TTC549 (cell line): ENCODE results near the gene PLRG1.
A peak's percentile ranks its signal among the peaks of the same experiment; 100 is the strongest.
"Not testable (repeated sequence)": the region's sequence is repeated elsewhere in the genome, so short reads cannot be mapped to it uniquely, and the experiment has no call there.

ENCODE experiments used
- FAIRE-seq: peaks from 2 replicates; lab custom pipeline; 2012; peaks lifted over from hg19 to GRCh38; lab: Jason Lieb, UNC

The PLRG1 gene

DNA sequence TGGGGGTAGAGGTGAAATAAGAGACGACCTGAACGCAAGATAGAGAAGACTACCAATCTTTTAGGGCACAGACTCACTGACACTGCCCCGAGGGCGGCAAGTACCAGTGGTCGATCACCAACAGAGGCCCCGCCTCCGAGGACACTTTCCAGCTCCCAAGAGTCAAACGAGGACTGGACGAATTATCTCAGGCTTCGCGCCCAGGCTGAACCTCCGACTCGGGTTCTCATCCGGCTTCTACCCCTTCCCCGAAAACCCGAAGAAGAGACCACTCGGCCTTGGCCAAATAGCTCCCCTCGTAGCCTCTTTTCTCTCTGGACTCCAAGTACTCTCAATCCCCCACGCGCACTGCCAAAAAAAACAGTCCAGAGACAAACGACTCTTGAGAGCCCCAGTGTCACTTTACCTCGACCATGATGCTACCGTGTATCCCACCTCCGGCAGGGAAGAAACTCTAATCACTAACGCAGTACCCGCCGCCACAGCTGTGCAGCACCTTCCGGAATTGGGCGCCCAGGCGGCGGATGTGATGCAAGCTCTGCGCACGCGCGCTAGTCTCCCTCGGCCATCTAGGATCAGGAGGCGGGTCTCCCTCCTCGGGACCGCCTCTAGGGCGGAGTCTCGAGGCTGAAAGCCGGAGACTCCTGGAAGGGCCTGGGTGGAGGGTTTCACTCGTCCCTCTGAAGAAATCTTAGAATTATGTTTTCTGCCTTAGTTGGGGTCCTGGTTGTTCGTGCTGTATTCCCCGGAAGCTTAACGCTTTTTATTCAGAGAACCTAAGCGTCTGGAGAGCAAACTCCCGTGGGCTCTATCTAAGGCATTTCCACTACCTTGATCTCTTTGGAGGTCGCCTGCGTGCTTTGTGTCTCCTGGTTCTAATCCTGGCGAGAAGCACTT is at the start of gene PLRG1:
PLRG1 (minus strand) TSS at position 507 of the 897 bp plus-strand sequence; CDS start at position 415, 92 bp downstream.
- peak; percentile 90 for FAIRE-seq

DNA sequence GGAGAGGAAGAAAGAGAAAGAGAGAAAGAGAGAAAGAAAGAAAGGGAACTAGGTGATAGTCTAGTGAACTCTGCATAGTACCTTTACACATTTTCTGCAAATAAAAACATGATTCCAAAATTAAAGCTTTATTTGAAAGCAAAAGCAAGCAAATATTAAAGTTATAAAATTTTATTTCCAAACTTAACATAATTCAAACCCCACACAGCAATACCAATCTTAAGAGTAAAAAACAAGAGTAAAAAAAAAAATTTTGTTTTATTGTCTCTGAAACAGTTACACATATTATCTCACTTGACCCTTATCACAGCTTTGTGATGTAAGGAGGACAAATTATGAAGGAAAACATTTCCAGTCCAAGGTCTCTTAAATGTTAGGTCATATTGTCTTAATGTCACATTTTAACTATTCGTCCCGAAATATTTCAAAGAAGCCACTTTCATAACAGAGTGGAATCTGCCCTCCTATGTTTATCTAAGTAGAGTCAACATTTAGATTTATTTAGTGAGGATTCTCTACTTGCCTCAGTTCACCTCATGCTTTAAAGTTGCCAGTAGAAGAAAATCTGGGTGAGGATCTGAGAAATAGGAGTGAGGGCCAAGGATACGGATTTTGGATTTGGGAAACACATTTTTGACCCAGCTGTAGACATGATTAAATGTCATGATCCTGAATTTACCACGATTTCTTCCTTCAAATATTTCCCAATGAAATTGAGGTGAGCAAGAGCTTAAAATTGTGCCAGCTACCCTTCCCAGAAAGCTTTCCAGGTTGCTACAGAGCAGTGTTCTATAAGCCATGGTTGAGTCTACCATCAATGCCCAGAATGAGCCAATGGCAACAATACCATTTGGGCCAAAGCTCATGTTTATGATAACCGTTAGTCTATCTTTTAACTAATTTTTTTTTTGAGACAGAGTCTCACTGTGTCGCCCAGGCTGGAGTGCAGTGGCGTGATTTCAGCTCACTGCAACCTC is 47.9 kb upstream of the PLRG1 start:
- no peak for FAIRE-seq

DNA sequence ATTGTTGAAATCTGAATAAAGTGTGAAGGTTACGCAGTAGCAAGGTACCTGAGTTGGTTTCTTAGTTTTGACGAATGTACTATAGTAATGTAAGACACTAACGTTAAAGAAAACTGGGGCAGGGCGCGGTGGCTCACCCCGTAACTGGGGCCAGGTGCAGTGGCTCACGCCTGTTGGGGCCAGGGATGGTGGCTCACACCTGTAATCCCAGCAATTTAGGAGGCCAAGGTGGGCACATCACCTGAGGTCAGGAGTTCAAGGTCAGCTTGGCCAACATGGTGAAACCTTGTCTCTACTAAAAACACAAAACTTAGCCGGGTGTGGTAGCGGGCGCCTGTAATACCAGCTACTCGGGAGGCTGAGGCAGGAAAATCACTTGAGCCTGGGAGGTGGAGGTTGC is 47.1 kb upstream of the PLRG1 start:
- FAIRE-seq = not testable (repeated sequence)

DNA sequence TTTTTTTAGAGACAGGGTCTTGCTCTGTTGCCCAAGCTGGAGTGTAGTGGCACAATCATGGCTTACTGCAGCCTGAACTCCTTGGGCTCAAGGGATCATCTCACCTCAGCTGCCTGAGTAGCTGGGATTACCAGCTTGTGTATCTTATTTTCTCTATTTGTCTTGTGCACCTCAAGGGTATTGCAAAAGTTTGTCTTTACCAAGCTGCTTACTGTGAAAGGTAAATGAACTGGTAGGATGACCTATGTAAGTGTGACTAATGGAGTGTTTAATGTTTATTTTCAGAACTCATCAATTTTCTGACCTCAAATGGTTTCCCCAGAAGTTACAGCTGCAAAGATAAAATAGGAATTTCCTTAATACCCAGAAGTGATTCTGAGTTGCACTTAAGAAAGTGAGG is 45.6 kb upstream of the PLRG1 start:
- FAIRE-seq = no peak

DNA sequence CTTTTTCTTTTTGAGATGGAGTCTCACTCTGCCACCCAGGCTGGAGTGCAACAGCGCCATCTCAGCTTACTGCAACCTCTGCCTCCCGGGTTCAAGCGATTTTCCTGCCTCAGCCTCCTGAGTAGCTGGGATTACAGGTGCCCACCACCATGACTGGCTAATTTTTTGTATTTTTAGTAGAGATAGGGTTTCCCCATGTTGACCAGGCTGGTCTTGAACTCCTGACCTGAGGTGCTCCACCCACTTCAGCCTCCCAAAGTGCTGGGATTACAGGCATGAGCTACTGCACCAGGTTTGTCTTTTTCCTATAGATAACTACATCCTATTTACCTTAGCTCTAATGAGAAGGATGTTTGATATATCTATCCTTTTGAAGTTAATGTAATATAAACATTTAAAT is 44.1 kb upstream of the PLRG1 start:
- not testable (repeated sequence) for FAIRE-seq

DNA sequence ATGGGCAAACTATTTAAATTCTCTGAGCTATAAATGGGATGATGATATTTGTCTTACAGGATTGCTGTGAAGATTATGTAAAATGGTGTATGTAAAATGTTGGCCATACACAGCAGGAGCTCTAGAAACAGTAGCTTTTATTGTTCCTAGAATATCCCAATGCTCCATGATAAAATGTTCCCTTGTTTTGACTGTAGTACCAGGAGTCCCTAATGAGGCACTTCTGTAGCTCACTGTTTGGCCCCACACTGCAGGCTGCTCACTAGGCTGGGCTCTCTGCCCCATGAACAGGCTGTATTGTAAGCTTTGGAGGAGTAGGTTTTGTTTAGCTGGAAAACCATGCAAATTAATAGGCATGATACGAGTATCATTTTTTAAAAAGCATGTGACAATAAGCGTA is 43.7 kb upstream of the PLRG1 start:
- FAIRE-seq = no peak

DNA sequence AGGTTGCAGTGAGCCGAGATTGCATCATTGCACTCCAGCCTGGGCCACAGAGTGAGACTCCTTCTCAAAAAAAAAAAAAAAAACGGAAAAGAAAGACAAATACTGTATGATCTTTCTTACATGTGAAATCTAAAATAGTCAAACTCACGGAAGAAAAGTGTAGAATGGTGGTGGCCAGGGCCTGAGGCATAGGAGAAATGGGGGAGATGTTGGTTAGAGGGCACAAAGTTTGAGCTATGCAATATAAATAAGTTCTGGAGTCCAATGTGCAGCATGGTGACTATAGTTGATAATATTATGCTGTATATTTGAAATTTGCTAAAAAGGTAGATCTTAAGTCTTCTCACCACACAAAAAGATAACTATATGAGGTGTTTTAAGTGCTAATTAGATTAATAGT is 41.7 kb upstream of the PLRG1 start:
- no peak for FAIRE-seq

DNA sequence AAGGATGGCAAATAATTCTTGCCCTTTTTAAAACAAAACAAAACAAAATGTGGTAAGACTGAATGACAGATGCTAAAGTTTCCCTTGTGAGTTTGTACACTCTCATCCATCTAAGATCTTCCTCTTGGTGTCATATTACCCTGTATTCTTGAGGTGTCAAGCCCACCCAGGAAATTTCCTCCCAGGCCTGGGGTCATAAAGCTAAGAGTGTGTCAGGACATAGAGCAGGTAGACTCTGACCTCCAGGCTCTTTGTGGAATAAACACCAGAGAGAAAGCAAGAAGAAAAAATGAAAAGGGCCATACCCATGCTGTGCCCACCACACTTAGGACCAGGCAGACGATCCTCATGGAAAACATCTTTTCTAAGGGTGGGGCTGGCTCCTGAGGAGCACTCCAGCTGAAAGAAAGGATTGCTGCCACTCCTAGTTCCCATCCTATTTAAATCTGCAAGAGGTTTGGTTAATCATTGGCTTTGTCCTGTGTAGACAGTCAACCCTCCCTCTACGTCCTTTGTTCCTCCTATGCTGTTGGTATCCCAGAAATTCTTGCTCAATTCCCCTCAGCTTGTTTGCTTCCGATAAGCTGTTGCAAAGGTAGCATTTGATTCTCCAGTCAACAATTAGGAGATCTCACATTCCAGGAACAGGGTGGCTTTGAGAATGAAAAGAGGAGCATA is 40.3 kb upstream of the PLRG1 start, which contains the start of gene FGA:
FGA (minus strand) TSS at position 414 of the 678 bp plus-strand sequence; CDS start at position 359, 55 bp downstream.
- no peak for FAIRE-seq

DNA sequence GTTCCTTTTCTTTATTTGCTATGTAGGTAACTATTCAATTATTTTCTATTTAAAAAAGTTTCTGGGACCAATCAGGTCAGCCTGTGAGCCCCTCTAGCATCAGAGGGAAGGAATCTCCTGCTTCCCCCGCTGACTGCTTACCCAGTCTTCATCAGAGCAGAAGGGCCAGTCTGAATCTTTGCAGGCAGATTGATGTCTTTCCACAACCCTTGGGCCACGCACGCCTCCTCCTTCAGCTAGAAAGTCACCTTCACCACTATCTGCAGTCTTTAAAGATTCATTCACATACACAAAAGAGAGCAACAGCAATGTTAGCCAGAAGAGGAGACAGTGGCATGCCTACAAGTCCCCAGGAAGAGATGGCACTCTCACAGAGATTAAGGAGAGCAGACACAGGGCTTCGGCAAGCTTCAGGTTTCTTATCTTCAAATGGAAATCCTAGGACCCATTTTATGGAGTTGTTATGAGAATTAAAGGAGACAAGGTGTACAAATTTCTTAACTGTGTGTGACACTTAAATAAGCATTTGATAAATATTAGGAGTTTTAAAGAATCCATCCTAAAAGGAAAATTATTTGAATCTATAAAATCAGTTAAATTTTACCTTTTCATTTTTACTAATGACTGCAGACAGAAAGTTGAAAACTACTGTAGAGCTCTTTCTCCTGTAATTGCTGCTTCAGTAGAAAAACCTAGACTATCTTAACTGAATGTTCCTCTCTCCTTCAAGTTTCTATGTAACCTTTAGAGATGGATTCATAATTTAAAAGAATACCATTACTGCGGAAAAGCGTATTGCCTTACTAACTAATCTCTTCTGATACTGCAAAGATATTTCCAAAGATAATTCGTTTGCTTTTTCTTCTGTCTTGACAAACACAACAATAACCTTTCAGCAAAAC is 39.3 kb upstream of the PLRG1 start:
- FAIRE-seq = no peak

DNA sequence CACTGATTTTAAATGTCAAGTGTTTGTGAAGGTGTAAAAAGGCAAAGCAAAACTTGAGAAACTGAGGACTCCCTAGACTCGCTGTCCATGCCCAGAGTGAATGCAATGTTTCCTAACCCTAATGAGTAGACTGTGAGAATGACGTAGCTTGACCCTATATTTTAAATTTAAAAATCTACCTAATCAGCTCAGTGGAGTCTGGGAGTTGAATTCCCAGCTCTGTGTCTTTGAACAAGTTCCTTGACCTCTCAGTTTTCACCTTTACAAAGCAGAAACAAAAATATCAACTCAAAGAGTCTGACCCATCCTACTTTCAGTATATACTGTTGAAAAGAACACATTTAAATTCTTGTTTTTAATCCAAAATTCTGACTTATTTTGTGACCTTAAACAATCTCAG is 38.0 kb upstream of the PLRG1 start:
- no peak for FAIRE-seq

DNA sequence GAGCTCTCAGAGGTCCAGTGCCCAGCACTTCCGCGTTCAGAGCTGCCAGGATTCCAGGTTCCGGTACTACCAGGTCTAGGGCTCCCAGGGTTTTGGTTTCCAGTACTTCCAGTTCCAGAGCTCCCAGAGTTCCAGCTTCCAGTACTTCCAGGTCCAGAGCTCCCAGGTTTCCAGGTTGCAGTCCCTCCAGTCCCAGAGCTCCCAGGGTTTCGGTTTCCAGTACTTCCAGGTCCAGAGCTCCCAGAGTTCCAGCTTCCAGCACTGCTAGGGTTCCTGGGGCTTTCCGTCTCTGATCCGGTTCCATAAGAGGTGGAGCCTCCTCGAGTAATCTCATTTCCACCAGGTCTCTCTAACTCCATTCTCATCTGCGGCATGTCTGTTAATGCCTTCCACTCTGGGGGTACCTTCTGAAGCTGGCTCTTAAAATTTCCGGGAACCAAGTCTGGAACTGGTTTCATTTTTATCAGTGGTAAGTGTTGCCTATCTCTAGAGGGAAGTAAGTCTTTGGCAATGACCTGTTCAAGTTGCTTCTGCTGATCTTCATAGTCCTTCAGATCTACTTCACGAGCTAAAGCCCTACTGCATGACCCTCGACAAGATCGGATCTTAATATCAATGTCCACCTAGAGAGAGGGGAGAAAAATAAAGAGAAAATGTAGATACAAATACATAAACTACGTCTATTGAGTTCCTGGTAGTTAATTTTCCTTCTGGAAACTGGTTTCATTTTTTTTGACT is 36.3 kb upstream of the PLRG1 start:
- FAIRE-seq = no peak

DNA sequence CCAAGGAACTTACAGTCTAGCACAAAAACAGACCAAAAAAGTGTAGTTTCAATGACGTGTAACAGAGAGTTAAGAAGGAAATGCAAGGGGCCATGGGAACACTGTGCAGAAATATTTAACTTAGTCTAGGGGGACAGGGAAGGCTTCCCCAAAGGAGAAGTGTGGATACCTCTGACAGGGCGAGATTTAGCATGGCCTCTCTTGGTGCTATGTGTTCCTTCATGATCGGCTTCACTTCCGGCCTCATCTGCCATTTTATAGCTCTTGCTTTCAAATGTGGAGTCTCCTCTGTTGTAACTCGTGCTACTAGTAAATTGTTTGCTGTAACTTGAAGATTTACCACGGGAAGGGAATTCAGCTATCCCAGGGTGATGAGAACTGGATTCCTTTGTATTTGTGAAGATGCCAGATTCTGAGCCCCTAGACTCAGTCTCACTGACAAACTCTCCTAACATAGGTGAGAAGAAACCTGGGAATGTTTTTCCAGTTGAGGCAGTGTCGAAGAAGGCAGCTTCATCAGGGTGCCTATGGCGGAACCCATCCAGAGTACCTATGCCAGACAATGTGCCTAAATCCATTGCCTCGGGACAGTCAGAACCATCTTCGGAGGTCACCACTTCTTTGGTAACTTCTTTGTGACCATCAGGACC is 35.3 kb upstream of the PLRG1 start:
- no peak for FAIRE-seq

DNA sequence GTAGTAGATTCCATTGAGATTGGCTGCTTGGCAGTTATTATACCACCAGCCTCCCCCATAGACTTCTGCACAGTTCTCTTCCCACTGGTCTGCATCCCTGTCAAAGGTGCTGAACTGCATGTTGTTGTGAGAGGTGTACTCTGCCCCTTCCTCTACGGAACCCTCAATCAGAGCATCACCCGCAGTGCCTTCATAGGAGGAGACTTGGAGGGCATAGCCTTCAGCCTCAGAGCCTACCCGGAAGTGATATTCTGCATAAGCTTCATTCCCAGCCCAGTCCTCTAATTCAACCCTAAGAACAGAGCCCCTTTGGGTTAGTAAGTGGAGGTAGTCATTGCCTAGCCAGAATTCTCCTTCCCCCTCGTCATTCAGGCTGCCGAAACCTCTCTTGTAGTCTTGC is 34.1 kb upstream of the PLRG1 start:
- FAIRE-seq = no peak

DNA sequence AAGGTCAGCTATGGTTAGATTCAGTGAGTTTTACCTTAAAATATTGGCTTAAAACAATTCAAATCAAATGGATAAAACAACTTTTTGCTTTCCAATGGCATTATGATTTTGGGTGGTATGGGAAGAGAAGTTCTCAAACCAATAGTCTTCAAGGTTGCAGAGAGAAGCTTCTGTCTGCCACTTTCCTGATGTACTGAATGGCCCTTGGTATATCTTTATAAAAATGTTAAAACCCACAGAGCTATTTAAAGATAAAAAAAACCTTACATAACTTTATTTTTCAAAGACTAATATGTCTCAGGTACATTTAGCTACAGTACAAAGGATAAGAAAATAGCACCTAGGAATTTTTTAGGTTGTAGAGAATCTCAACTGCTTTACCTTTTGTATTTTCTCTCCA is 33.5 kb upstream of the PLRG1 start:
- FAIRE-seq = no peak

DNA sequence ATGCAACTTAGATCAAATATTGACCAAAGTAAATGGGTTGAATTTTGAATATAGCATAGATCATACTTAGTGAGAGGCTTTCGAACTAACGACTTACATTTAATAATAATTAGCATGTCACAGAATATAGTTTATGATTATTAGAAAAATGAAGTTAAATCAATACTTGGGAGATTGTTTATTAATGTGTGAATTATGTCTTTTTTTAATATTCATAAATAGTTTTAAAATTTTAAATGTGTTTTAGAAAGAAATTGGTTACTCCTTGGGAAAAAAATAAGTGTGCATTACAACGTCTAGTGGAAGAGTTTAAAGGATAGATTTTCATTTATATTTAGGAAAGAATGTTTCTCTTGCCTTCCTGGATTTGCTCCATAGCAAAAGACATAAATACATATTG is 33.0 kb upstream of the PLRG1 start:
- FAIRE-seq = no peak

DNA sequence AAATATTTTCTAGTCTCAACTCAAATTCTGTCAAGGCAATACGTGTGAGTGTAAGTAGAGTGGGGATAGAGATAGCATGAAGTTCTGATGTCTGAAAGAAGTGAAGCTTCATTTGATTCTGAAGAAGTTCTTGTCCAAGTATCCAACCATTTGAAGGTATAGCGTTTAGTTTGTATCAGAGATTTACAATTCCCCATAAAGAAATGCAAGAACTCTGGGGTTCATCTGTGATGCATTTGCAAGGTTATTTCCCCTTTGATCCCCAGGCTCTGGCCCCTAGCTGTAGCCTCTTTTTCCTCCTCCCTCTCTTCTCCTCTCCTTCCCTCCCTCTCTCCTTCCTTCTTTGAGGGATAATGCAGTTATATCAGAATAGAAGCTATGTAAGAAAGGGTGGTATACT is 32.5 kb upstream of the PLRG1 start:
- no peak for FAIRE-seq

DNA sequence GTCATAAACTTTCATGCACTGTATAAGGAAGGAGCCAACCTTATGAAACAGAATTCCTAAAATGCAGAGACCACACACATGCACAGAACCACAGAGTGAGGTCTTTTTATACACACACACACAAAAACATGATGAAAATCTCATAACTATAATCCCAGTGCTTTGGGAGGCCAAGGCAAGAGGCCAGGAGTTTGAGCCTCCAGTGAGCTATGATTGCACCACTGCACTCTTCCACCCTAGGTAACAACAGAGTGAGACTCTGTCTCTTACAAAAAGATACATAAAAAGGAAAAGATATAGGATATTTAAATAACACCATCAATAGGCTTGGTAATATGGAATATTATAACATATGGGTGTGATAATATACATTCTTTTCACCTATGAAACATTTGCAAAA is 29.7 kb upstream of the PLRG1 start:
- FAIRE-seq = no peak

DNA sequence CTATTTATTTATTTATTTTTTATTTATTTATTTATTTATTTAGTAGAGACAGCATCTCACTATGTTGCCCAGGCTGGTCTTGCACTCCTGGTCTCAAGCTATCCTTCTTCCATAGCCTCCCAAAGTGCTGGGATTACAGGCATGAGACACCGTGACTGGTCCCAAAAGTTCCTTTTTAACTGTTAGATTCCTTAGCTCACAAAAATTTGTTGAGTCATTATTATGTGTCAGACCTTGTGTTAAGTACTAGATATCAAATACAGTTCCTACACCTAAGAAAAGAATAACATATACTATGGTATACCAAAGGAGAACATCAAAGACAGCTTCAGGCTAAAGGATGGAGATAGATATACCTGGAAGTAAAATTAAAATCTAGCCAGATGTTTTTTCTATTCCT is 28.7 kb upstream of the PLRG1 start:
- no peak for FAIRE-seq

DNA sequence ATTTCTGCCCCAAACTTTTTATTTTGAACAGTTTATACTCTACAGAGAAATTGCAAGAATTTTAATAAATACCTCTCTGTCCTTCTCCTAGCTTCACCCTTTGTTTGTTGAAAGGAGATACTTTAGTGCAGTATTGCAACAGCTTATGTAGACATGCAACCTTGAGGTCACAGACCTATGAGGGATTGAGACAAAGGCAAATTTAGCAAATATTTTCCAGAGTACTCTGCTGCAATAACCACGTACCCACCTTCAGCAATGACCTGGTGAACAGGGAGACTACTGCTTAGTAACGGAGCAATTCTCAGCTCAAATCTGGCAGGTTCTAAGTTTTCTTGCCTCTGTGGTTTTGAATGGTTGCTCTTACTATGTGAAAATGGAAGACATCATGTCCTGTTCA is 27.1 kb upstream of the PLRG1 start:
- no peak for FAIRE-seq

DNA sequence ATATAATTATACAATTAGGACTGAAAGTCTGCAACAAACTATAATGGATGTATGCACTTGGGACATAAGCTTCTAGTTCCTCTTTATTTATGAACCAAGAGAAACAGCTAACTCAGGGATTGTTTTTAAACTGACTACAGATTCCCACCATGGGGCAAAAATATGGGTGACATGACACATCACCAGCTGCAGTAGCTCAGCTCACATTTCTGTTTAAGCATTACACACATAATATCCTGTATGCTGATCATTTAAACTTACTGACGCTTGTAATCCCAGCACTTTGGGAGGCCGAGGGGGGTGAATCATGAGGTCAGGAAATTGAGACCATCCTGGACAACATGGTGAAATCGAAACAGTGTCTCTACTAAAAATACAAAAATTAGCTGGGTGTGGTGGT is 24.1 kb upstream of the PLRG1 start:
- no peak for FAIRE-seq
